ENCODE results near the gene ADGRB3. TPM values are rescaled to one million over a fixed set of nuclear protein-coding genes. Genes with fewer than 3 reads are reported as not detected.

Gene ADGRB3
- total RNA-seq, 4 donors from 2014 or later: 0.30 to 0.94 (median 0.35) TPM

- 75 to 82% methylated on average over 8 of the region's 8 CpGs for WGBS, 2 donors
- intact Hi-C loops (cut with DNase I; ENCODE audit: low total_unique reads): no loop called here
- no peak overlapping the region for H3K4me3 ChIP-seq (ENCODE audit: low read depth, poor library complexity, severe bottlenecking)
- no peak for TF ChIP-seq CTCF (IDR thresholded peaks at IDR 0.05)
- TF ChIP-seq POLR2A (IDR thresholded peaks at IDR 0.05): no peak
- no peak for DNase-seq (ENCODE audit: low spot score in 2 of 2)
These were observed 126.0 kb downstream of the ADGRB3 start for GRCh38 chr6:68760941-68761676.

GRCh38 chr6:68761985-68762384, 126.9 kb downstream of the ADGRB3 start:
- intact Hi-C loops (cut with DNase I; ENCODE audit: low total_unique reads): no loop called here
- no peak for DNase-seq (ENCODE audit: low spot score in 2 of 2)
- TF ChIP-seq CTCF (IDR thresholded peaks at IDR 0.05) (no peak), POLR2A (IDR thresholded peaks at IDR 0.05) (no peak)
- WGBS, 2 donors: 79 to 83% methylated on average over 2 of the region's 2 CpGs
- no peak overlapping the region for H3K4me3 ChIP-seq (ENCODE audit: low read depth, poor library complexity, severe bottlenecking)

- TF ChIP-seq CTCF (IDR thresholded peaks at IDR 0.05): no peak
- no peak for TF ChIP-seq POLR2A (IDR thresholded peaks at IDR 0.05)
- no peak overlapping the region for H3K4me3 ChIP-seq (ENCODE audit: low read depth, poor library complexity, severe bottlenecking)
- intact Hi-C loops (cut with DNase I; ENCODE audit: low total_unique reads): no loop called here
- DNase-seq (ENCODE audit: low spot score in 2 of 2): no peak
These were observed 136.3 kb downstream of the ADGRB3 start for GRCh38 chr6:68771426-68771825.

- WGBS, 2 donors: 70 to 78% methylated on average over 1 of the region's 1 CpG
- intact Hi-C loops (cut with DNase I; ENCODE audit: low total_unique reads): no loop called here
- H3K4me3 ChIP-seq (ENCODE audit: low read depth, poor library complexity, severe bottlenecking): no peak overlapping the region
- DNase-seq (ENCODE audit: low spot score in 2 of 2): no peak
- TF ChIP-seq CTCF (IDR thresholded peaks at IDR 0.05) (no peak), POLR2A (IDR thresholded peaks at IDR 0.05) (no peak)
These were observed 139.8 kb downstream of the ADGRB3 start for GRCh38 chr6:68774843-68775242.

- no peak for DNase-seq (ENCODE audit: low spot score in 2 of 2)
- H3K4me3 ChIP-seq (ENCODE audit: low read depth, poor library complexity, severe bottlenecking): no peak overlapping the region
- intact Hi-C loops (cut with DNase I; ENCODE audit: low total_unique reads): no loop called here
- WGBS, 2 donors: 53 to 60% methylated on average over 2 of the region's 2 CpGs
- TF ChIP-seq POLR2A (IDR thresholded peaks at IDR 0.05) (no peak), CTCF (IDR thresholded peaks at IDR 0.05) (no peak)
These were observed 141.3 kb downstream of the ADGRB3 start for GRCh38 chr6:68776354-68776753.

- intact Hi-C loops (cut with DNase I; ENCODE audit: low total_unique reads): no loop called here
These were observed 142.9 kb downstream of the ADGRB3 start for GRCh38 chr6:68777956-68778355.

More at GRCh38 chr6:68777956-68778355, 142.9 kb downstream of the ADGRB3 start:
- DNase-seq (ENCODE audit: low spot score in 2 of 2): no peak
- H3K4me3 ChIP-seq (ENCODE audit: low read depth, poor library complexity, severe bottlenecking): no peak overlapping the region
- TF ChIP-seq CTCF (IDR thresholded peaks at IDR 0.05): no peak
- no peak for TF ChIP-seq POLR2A (IDR thresholded peaks at IDR 0.05)

All from lower leg skin (tissue), 4 donors.